ENCODE results near the gene SH3GL1.

The SH3GL1 gene

DNA sequence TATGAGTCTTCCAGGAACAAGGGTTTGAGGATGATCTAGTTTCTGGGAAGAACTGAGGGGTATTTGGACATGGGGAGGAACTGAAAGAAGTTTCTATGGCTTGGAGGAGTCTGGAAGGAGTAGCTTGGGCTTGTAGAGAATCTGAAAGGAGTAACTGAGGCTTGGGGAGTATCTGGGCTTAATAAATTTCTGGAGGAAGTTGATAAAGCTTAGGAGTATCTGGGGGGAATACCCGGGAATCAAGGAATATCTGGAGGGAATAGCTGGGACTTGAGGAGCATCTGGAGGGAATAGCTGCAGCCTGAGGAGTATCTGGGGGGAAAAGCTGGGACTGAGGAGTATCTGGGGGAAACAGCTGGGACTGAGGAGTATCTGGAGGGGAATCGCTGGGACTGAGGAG, 79.9 kb downstream of the SH3GL1 start:
- DNase-seq: no peak
- H3K27me3 ChIP-seq (ENCODE audit: insufficient read depth, low read length, poor library complexity): no peaks in the 10 kb centered on the region

DNA sequence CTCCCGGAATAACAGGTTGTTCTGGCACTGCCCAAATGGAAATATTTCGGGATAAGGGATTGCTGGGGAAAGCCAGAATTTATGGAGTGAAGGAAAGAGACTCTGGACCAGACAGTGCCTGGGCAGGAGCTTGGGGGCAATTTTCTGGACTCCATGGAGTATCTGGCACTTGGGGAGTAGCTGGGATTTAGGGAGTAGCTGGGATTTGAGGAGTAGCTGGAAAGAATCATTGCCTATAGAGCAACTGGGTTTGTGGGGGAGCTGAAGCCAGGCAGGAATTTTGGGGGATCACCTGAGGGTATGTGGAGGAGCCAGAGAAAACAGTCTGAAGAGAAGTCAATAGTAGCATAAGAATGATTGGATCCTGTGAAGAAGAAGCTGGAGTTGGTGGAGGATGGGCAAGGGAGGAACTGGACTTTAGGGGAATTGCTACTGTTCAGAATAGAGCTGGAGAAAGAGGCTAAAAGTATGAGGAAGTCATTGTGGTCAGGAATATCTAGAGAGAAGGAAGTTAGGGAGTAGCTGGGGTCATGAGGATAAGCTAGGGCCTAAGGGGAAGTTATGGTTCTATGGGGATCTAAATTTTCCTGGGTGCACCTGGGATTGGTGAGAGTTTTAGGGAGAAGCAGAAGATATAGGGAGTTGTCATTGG, 81.2 kb downstream of the SH3GL1 start:
- H3K4me2 ChIP-seq (ENCODE audit: insufficient read depth, low read length): no peak overlapping the region
- DNase-seq: no peak
- H3K79me2 ChIP-seq (ENCODE audit: insufficient read depth, low read length): no peaks in the 10 kb centered on the region
- no peak overlapping the region for H3K4me3 ChIP-seq (ENCODE audit: low read depth in 1 of 2, low read length in 2 of 2)
- no peak for ATAC-seq (ENCODE audit: insufficient read depth, low read depth)
- H3K27me3 ChIP-seq (ENCODE audit: insufficient read depth, low read length, poor library complexity): no peaks in the 10 kb centered on the region
- TF ChIP-seq, protein P1, sequence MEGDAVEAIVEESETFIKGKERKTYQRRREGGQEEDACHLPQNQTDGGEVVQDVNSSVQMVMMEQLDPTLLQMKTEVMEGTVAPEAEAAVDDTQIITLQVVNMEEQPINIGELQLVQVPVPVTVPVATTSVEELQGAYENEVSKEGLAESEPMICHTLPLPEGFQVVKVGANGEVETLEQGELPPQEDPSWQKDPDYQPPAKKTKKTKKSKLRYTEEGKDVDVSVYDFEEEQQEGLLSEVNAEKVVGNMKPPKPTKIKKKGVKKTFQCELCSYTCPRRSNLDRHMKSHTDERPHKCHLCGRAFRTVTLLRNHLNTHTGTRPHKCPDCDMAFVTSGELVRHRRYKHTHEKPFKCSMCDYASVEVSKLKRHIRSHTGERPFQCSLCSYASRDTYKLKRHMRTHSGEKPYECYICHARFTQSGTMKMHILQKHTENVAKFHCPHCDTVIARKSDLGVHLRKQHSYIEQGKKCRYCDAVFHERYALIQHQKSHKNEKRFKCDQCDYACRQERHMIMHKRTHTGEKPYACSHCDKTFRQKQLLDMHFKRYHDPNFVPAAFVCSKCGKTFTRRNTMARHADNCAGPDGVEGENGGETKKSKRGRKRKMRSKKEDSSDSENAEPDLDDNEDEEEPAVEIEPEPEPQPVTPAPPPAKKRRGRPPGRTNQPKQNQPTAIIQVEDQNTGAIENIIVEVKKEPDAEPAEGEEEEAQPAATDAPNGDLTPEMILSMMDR (IDR thresholded peaks at IDR 0.05; ENCODE audit: borderline replicate concordance, extremely low read depth, low read length, poor library complexity, severe bottlenecking): no peak
- no peak for TF ChIP-seq EZH2 (IDR thresholded peaks at IDR 0.05; ENCODE audit: borderline replicate concordance, low read depth, low read length, severe bottlenecking)
- H3K9ac ChIP-seq (ENCODE audit: low read depth, low read length): no peak overlapping the region
- no peaks in the 10 kb centered on the region for H4K20me1 ChIP-seq (ENCODE audit: insufficient read depth, low read length)
- no peak overlapping the region for H3K27ac ChIP-seq (ENCODE audit: low read length)
- H2AFZ ChIP-seq (ENCODE audit: low read depth, low read length): no peak overlapping the region
- no peaks in the 10 kb centered on the region for H3K9me3 ChIP-seq (ENCODE audit: insufficient read depth, low read length, severe bottlenecking)
- no peaks in the 10 kb centered on the region for H3K4me1 ChIP-seq (ENCODE audit: insufficient read depth, low read length)
- H3K36me3 ChIP-seq (ENCODE audit: insufficient read depth, low read length): no peaks in the 10 kb centered on the region

More for the DNA sequence above, 79.9 kb downstream of the SH3GL1 start:
- H3K4me3 ChIP-seq (ENCODE audit: low read depth in 1 of 2, low read length in 2 of 2): no peak overlapping the region
- H3K4me2 ChIP-seq (ENCODE audit: insufficient read depth, low read length): no peak overlapping the region
- H3K9ac ChIP-seq (ENCODE audit: low read depth, low read length): no peak overlapping the region
- H3K4me1 ChIP-seq (ENCODE audit: insufficient read depth, low read length): no peaks in the 10 kb centered on the region
- H3K79me2 ChIP-seq (ENCODE audit: insufficient read depth, low read length): no peaks in the 10 kb centered on the region
- H3K9me3 ChIP-seq (ENCODE audit: insufficient read depth, low read length, severe bottlenecking): no peaks in the 10 kb centered on the region
- H2AFZ ChIP-seq (ENCODE audit: low read depth, low read length): no peak overlapping the region
- no peak overlapping the region for H3K27ac ChIP-seq (ENCODE audit: low read length)
- no peaks in the 10 kb centered on the region for H4K20me1 ChIP-seq (ENCODE audit: insufficient read depth, low read length)
- TF ChIP-seq EZH2 (IDR thresholded peaks at IDR 0.05; ENCODE audit: borderline replicate concordance, low read depth, low read length, severe bottlenecking): no peak
- TF ChIP-seq, protein P1 (IDR thresholded peaks at IDR 0.05; ENCODE audit: borderline replicate concordance, extremely low read depth, low read length, poor library complexity, severe bottlenecking): no peak
- no peak for ATAC-seq (ENCODE audit: insufficient read depth, low read depth)
- no peaks in the 10 kb centered on the region for H3K36me3 ChIP-seq (ENCODE audit: insufficient read depth, low read length)

DNA sequence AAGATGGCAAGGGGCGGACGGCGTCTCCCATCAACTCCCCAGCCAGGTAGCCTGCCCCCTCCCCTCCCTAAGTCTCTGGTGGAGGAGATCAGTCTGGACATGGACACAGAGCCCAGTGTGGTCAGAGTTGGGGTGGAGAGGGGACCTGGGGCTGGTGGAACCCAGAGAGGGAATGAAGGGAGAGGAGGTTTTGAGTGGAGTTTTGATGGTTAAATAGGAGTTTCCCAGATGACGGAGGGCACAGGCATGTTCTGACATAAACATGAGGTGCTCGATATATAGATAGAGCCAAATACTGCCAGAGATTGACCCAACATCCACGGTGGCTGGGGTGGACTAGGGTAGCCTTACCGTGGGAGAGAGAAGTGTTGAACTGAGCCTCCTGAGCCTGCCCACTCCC, 81.9 kb downstream of the SH3GL1 start:
- no peak overlapping the region for H3K9ac ChIP-seq (ENCODE audit: low read depth, low read length)
- TF ChIP-seq, protein P1 (IDR thresholded peaks at IDR 0.05; ENCODE audit: borderline replicate concordance, extremely low read depth, low read length, poor library complexity, severe bottlenecking): no peak
- TF ChIP-seq EZH2 (IDR thresholded peaks at IDR 0.05; ENCODE audit: borderline replicate concordance, low read depth, low read length, severe bottlenecking): no peak

More for the DNA sequence above, 81.9 kb downstream of the SH3GL1 start:
- ATAC-seq (ENCODE audit: insufficient read depth, low read depth): no peak
- no peak overlapping the region for H2AFZ ChIP-seq (ENCODE audit: low read depth, low read length)
- H3K4me1 ChIP-seq (ENCODE audit: insufficient read depth, low read length): no peaks in the 10 kb centered on the region
- DNase-seq: no peak
- no peak overlapping the region for H3K4me2 ChIP-seq (ENCODE audit: insufficient read depth, low read length)
- no peaks in the 10 kb centered on the region for H3K9me3 ChIP-seq (ENCODE audit: insufficient read depth, low read length, severe bottlenecking)
- H3K27ac ChIP-seq (ENCODE audit: low read length): no peak overlapping the region
- no peak overlapping the region for H3K4me3 ChIP-seq (ENCODE audit: low read depth in 1 of 2, low read length in 2 of 2)
- no peaks in the 10 kb centered on the region for H3K27me3 ChIP-seq (ENCODE audit: insufficient read depth, low read length, poor library complexity)
- H3K36me3 ChIP-seq (ENCODE audit: insufficient read depth, low read length): no peaks in the 10 kb centered on the region
- no peaks in the 10 kb centered on the region for H4K20me1 ChIP-seq (ENCODE audit: insufficient read depth, low read length)
- no peaks in the 10 kb centered on the region for H3K79me2 ChIP-seq (ENCODE audit: insufficient read depth, low read length)

Measured in DND-41 (cell line).